Measurements from ENCODE around the gene UBE2D1. TPM values are rescaled to one million over a fixed set of nuclear protein-coding genes. Genes with fewer than 3 reads are reported as not detected.

The UBE2D1 gene
- total and polyA plus RNA-seq, 2 of the 8 experiments (the other 6 are each of a cell fraction or from before 2014, with no cell fraction given), result 21.2 to 33.5 TPM

DNA sequence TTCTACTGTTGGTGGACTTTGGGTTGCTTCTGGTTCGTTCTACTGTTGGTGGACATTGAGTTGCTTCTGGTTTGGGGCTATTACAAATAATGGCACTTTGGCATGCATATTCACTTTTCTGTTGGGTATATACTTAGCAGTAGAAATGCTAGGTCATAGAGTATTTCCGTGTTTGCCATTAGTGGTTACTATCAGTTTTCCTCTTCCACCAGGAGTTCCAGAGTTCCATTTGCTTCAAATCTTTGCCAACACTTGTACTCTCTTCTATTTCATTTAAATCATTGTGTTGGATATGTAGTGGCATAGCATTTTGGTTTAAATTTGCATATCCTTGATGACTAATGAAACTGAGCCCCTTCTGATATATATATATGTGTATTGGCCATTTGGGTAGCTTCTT lies 15.2 kb downstream of the UBE2D1 start:
- WGBS, 2 experiments (ENCODE audit: extremely low coverage in 1 of 2, insufficient coverage in 1 of 2, insufficient read length in 1 of 2, insufficient replicate concordance in 2 of 2, low coverage in 1 of 2, low lambda C conversion rate in 2 of 2, missing lambda C conversion rate in 1 of 2), result 84% methylated on average over 2 of the region's 2 CpGs; no CpG with 5 or more reads in 1 of the 2 experiments
- H3K23ac ChIP-seq (ENCODE audit: insufficient read length), result no peak overlapping the region
- H2AK5ac ChIP-seq (ENCODE audit: low read depth, low read length), result no peak overlapping the region
- H2BK15ac ChIP-seq (ENCODE audit: low read length), result no peak overlapping the region
- TF ChIP-seq SUZ12 (IDR thresholded peaks at IDR 0.05; ENCODE audit: low read length) (no peak), KDM1A (IDR thresholded peaks at IDR 0.05; ENCODE audit: borderline replicate concordance, low read length) (no peak), POLR2AphosphoS5 (IDR thresholded peaks at IDR 0.05; ENCODE audit: low read depth, low read length) (no peak), TEAD4 (IDR thresholded peaks at IDR 0.05; ENCODE audit: low read depth, low read length) (no peak), BRCA1 (IDR thresholded peaks at IDR 0.05; ENCODE audit: low read depth, low read length) (no peak), BACH1 (IDR thresholded peaks at IDR 0.05; ENCODE audit: low read length) (no peak), POU5F1 (IDR thresholded peaks at IDR 0.05; ENCODE audit: low read depth, low read length) (no peak), JUND (IDR thresholded peaks at IDR 0.05; ENCODE audit: low read length) (no peak), CHD2 (IDR thresholded peaks at IDR 0.05; ENCODE audit: low read length) (no peak), EP300 (IDR thresholded peaks at IDR 0.05; ENCODE audit: borderline replicate concordance in 1 of 2, low read depth in 2 of 2, low read length in 2 of 2) (no peak), KDM5A (IDR thresholded peaks at IDR 0.05; ENCODE audit: low read length) (no peak), CEBPB (IDR thresholded peaks at IDR 0.05; ENCODE audit: low read depth, low read length) (no peak), CHD1 (IDR thresholded peaks at IDR 0.05; ENCODE audit: low read depth, low read length) (no peak)
- TF ChIP-seq, protein P1, sequence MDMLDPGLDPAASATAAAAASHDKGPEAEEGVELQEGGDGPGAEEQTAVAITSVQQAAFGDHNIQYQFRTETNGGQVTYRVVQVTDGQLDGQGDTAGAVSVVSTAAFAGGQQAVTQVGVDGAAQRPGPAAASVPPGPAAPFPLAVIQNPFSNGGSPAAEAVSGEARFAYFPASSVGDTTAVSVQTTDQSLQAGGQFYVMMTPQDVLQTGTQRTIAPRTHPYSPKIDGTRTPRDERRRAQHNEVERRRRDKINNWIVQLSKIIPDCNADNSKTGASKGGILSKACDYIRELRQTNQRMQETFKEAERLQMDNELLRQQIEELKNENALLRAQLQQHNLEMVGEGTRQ (IDR thresholded peaks at IDR 0.05; ENCODE audit: low read length), result no peak
- no peak overlapping the region for H4K8ac ChIP-seq (ENCODE audit: extremely low read depth, insufficient read depth, low read length)
- no peaks in the 10 kb centered on the region; the same call in 1 of the 2 replicates for H3K79me1 ChIP-seq (ENCODE audit: low read depth, low read length)
- H2BK5ac ChIP-seq (ENCODE audit: low read depth, low read length), result no peak overlapping the region
- no peak overlapping the region for H3K4ac ChIP-seq (replicated peaks; ENCODE audit: insufficient read length, low read depth, low read length)
- POLR2A ChIA-PET (ENCODE audit: partially characterized antibody), result interaction anchor here (1.4 kb wide), 1 partner anchor 15 kb away, joined by 5 read pairs; the partner anchor contains the start of gene UBE2D1
- no peak overlapping the region for H3K18ac ChIP-seq (ENCODE audit: extremely low read depth, low read length)
- no peak overlapping the region for H3K14ac ChIP-seq (ENCODE audit: insufficient read length)
- H3K79me2 ChIP-seq (ENCODE audit: control insufficient read depth in 1 of 2, insufficient read depth in 2 of 2, low read length in 2 of 2), result peaks cover 0 to 75% of the 10 kb centered on the region in 2 experiments; a peak in 2 of 4 replicates
- no peaks in the 10 kb centered on the region for H3K23me2 ChIP-seq (ENCODE audit: low read depth, low read length)
- no peak overlapping the region for H3K4me2 ChIP-seq (ENCODE audit: insufficient read depth in 1 of 2, low read depth in 2 of 2, low read length in 2 of 2)
- H3K4me1 ChIP-seq (replicated peaks in 1 of 4; ENCODE audit: control insufficient read depth in 3 of 4, insufficient read depth in 4 of 4, low read length in 3 of 4), result peaks cover 0 to 4% (median 0%) of the 10 kb centered on the region in 4 experiments; a peak in 1 of 7 replicates
- H2AFZ ChIP-seq (ENCODE audit: low read length), result no peak overlapping the region
- no peak overlapping the region for H3K9ac ChIP-seq (replicated peaks in 1 of 4; ENCODE audit: extremely low read depth in 1 of 4, low read depth in 3 of 4, low read length in 3 of 4)
- H2BK20ac ChIP-seq (ENCODE audit: low read length), result no peak overlapping the region
- FAIRE-seq (no peak), DNase-seq (ENCODE audit: low read depth in 1 of 2, low spot score in 2 of 2) (no peak)
- H4K5ac ChIP-seq (ENCODE audit: insufficient read length, low read depth, low read length), result no peak overlapping the region
- CTCF ChIA-PET (ENCODE audit: partially characterized antibody), result interaction anchor here (0.6 to 1.6 kb wide), 3 partner anchors 15 to 382 kb away, joined by 3 to 4 read pairs (median 4); partner anchors contain the start of gene UBE2D1
- H3K36me3 ChIP-seq (ENCODE audit: control insufficient read depth in 2 of 4, insufficient read depth in 4 of 4, low read length in 3 of 4), result no peaks in the 10 kb centered on the region
- no peak overlapping the region for H2BK12ac ChIP-seq (ENCODE audit: low read depth, low read length)
- H3K56ac ChIP-seq (replicated peaks; ENCODE audit: insufficient read length, low read depth, low read length), result no peak overlapping the region
- H3K4me3 ChIP-seq (ENCODE audit: extremely low read depth in 1 of 4, insufficient read depth in 2 of 4, low read depth in 3 of 4, low read length in 4 of 4), result no peak overlapping the region
- H2BK120ac ChIP-seq (replicated peaks; ENCODE audit: low read depth, low read length), result no peak overlapping the region
- H3K27ac ChIP-seq (ENCODE audit: low read depth, low read length), result no peak overlapping the region
- H3K27me3 ChIP-seq (replicated peaks in 1 of 4; ENCODE audit: control insufficient read depth in 3 of 4, extremely low read depth in 1 of 4, insufficient read depth in 3 of 4, low read length in 3 of 4), result no peaks in the 10 kb centered on the region
- H4K91ac ChIP-seq (replicated peaks; ENCODE audit: insufficient read length, low read length), result no peak overlapping the region
- no peaks in the 10 kb centered on the region for H3K9me3 ChIP-seq (ENCODE audit: insufficient read depth in 2 of 2, low read depth in 1 of 2, low read length in 1 of 2)
- no peaks in the 10 kb centered on the region for H4K20me1 ChIP-seq (replicated peaks in 1 of 2; ENCODE audit: control insufficient read depth in 1 of 2, insufficient read depth in 2 of 2, low read length in 2 of 2)

Data from H1 (cell line).